ENCODE data around the gene GABRG3. TPM values are rescaled to one million over a fixed set of nuclear protein-coding genes. Genes with fewer than 3 reads are reported as not detected.

The GABRG3 gene
- total RNA-seq, 1 donor from 2014 or later = not detected

DNA sequence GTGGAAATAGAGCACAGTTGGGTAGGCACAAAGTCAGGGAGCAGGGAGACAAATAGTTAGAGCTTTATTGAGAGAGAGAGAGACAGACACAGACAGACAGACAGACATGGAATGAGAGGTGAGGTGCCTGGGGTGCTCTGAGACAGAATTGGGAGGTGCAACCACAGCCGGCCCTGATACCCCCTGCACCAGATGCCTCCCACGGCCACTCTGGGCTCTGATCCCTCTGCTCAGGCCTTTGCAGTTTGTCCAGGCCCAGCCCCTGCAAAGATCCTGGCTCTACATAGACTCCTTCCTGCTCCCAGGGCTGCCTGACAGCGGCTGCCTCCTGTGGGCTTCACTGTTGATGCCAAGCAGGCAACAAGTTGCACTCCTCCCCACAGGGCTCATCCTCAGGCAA, 283.8 kb downstream of the GABRG3 start:
- Mint-ChIP-seq H3K4me3 (ENCODE audit: low read depth) (no peak overlapping the region), H3K9me3 (peaks cover 34% of the 10 kb centered on the region), H3K4me1 (ENCODE audit: low read depth) (no peaks in the 10 kb centered on the region), H3K27ac (no peak overlapping the region), H3K27me3 (ENCODE audit: low read depth) (no peaks in the 10 kb centered on the region), H3K36me3 (ENCODE audit: low read depth) (no peaks in the 10 kb centered on the region)
- intact Hi-C loops (cut with micrococcal nuclease) = no loop called here
- no peak for DNase-seq (ENCODE audit: low spot score)

DNA sequence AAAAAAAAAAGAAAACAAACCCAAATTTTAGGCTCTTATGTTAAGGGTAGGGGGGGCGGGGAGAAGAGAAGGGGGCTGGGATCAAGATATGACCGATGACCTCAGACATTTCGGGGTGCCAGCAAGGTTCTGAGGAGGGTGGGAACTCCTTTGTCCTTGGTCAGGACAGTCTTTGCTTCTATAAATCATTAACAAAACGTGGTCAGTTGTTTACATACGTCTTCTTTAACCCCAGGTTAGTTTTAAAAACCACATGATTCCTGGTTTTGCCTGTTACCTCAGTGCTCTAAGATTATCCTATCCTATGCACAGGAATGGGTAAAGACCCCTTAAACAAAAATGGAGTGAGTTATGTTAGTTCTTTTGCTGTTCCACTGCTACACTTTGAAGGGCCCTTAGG, 285.5 kb downstream of the GABRG3 start:
- Mint-ChIP-seq H3K4me3 (ENCODE audit: low read depth) (no peak overlapping the region), H3K27me3 (ENCODE audit: low read depth) (no peaks in the 10 kb centered on the region), H3K4me1 (ENCODE audit: low read depth) (no peaks in the 10 kb centered on the region), H3K27ac (no peak overlapping the region), H3K9me3 (peaks cover 36% of the 10 kb centered on the region), H3K36me3 (ENCODE audit: low read depth) (no peaks in the 10 kb centered on the region)
- intact Hi-C loops (cut with micrococcal nuclease) = no loop called here
- no peak for DNase-seq (ENCODE audit: low spot score)

DNA sequence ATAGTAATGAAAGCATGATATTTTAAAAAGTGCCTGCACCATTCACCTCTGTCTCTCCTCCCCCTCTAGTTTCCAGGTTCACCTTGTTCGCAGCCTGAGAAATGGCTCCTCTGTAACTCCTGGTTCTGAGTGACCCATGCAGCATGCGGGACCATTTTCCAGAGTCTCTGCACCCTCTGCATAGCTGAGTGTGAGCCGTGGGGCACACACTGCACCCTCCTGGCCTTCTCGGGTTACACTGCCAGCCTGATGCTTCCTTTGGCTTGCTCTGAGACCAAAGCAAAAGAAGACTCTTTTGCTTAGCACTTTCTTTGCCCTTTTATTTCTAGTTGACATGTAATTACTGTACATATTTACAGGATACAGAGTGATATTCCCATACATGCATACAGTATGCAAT, 287.3 kb downstream of the GABRG3 start:
- H3K27me3 Mint-ChIP-seq (ENCODE audit: low read depth) = no peaks in the 10 kb centered on the region
- no peaks in the 10 kb centered on the region for H3K36me3 Mint-ChIP-seq (ENCODE audit: low read depth)
- H3K9me3 Mint-ChIP-seq = peaks cover 44% of the 10 kb centered on the region
- intact Hi-C loops (cut with micrococcal nuclease) = no loop called here
- H3K4me1 Mint-ChIP-seq (ENCODE audit: low read depth) = no peaks in the 10 kb centered on the region
- no peak for DNase-seq (ENCODE audit: low spot score)
- H3K27ac Mint-ChIP-seq = no peak overlapping the region
- H3K4me3 Mint-ChIP-seq (ENCODE audit: low read depth) = no peak overlapping the region

DNA sequence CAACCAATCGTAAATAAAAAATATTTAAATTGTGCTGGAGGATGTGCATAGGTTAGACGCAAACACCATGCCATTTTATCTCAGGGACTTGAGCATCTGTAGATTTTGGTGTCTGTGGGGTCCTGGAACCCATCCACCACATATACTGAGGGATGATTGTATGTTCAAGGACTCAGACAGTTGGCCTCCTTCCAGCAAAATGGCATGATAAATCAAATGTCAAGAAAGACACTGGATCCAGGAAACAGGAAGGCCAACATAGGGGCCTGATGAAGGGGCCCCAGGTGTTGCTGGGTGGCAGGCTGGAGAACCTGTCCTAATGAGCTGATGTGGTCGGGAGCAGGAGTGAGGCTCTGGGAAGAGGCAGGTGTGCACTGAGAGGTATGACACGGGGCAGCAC, 289.5 kb downstream of the GABRG3 start:
- Mint-ChIP-seq H3K9me3 (peaks cover 47% of the 10 kb centered on the region), H3K27ac (no peak overlapping the region), H3K4me3 (ENCODE audit: low read depth) (no peak overlapping the region), H3K27me3 (ENCODE audit: low read depth) (no peaks in the 10 kb centered on the region), H3K36me3 (ENCODE audit: low read depth) (no peaks in the 10 kb centered on the region), H3K4me1 (ENCODE audit: low read depth) (no peaks in the 10 kb centered on the region)
- intact Hi-C loops (cut with micrococcal nuclease) = no loop called here
- no peak for DNase-seq (ENCODE audit: low spot score)

DNA sequence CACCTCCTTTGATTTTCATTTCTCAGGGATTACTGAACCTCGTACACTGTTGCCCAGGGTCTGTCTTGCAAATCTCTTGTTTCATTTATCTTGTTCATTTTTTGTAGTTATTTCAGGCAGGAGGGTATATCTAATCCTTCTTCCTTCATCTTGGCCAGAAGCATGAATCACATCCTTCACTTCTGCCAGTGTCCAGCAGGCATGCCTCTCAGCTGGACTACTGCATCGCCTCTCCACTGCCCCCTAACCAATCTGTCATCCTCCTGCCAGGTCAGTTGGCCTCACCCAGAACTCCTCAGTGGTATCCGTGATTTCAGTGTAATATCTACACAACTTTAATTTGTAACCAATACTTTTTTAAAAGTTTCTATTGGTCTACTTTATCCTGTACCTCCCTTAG, 297.9 kb downstream of the GABRG3 start:
- intact Hi-C loops (cut with micrococcal nuclease) = no loop called here
- Mint-ChIP-seq H3K27ac (no peak overlapping the region), H3K4me3 (ENCODE audit: low read depth) (no peak overlapping the region), H3K27me3 (ENCODE audit: low read depth) (no peaks in the 10 kb centered on the region), H3K36me3 (ENCODE audit: low read depth) (no peaks in the 10 kb centered on the region), H3K9me3 (peaks cover 51% of the 10 kb centered on the region), H3K4me1 (ENCODE audit: low read depth) (no peaks in the 10 kb centered on the region)
- DNase-seq (ENCODE audit: low spot score) = no peak

DNA sequence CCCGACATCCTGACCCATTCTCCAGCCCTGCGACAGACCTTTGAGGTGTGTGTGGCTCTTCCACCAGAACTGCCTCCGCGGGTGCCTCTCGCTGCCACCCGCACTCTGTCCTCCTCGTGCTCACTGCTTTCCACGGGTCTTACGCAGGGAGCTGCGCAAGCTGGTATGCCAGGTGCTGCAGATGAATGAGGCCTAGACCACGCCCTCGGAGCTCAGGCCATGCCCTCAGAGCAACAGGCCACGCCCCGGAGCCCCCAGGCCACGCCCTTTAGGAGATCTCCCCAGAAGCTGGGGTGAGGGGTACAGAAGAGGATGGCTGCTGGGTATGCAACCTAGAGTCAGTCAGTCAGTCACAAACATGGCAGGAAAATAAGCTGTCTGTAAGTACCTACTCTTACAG, 300.3 kb downstream of the GABRG3 start:
- Mint-ChIP-seq H3K4me3 (ENCODE audit: low read depth) (no peak overlapping the region), H3K27ac (no peak overlapping the region), H3K4me1 (ENCODE audit: low read depth) (no peaks in the 10 kb centered on the region), H3K27me3 (ENCODE audit: low read depth) (no peaks in the 10 kb centered on the region), H3K9me3 (peaks cover 39% of the 10 kb centered on the region), H3K36me3 (ENCODE audit: low read depth) (no peaks in the 10 kb centered on the region)
- intact Hi-C loops (cut with micrococcal nuclease) = no loop called here
- DNase-seq (ENCODE audit: low spot score) = no peak

DNA sequence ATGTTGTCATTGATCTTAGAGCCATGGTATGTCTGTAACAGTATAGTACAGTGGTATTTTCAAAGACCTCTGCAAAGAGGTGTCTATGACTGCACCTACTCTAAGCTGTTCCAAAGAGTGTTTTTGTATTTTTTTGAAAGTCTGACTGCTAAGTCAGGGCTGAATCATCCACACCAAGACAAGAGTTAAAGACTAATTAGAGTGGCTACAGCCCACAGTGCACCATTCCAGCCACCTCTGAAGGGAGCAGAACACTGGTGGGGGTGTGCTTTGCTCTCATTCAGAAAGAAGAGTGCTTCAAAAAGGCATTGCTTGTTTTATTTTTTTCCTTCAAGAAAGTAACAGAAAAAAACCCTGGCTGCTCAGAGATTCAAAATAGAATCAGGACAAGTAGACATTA, 301.4 kb downstream of the GABRG3 start:
- intact Hi-C loops (cut with micrococcal nuclease) = no loop called here
- H3K4me3 Mint-ChIP-seq (ENCODE audit: low read depth) = no peak overlapping the region
- no peaks in the 10 kb centered on the region for H3K36me3 Mint-ChIP-seq (ENCODE audit: low read depth)
- H3K27me3 Mint-ChIP-seq (ENCODE audit: low read depth) = no peaks in the 10 kb centered on the region
- DNase-seq (ENCODE audit: low spot score) = no peak
- no peaks in the 10 kb centered on the region for H3K4me1 Mint-ChIP-seq (ENCODE audit: low read depth)
- peaks cover 39% of the 10 kb centered on the region for H3K9me3 Mint-ChIP-seq
- H3K27ac Mint-ChIP-seq = no peak overlapping the region

DNA sequence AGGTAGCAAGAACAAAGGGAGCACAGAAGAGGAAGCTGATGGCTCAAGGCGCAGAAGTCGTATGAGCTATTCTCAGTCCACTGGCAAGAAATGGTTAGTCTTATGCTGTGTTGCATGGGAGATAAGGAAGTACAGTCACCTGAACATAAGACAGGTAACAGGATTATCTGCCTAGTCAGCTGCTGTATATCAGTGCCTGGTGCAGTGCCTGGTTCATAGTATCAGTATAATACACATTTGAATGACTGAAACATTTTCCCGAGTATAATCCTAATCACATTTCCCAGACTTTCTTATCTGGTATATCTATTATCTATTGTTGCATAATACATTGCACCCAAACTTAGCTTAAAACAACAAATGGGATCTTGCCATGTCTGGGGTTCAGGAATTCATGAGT, 302.5 kb downstream of the GABRG3 start:
- H3K4me3 Mint-ChIP-seq (ENCODE audit: low read depth) = no peak overlapping the region
- intact Hi-C loops (cut with micrococcal nuclease) = no loop called here
- no peak overlapping the region for H3K27ac Mint-ChIP-seq
- no peak for DNase-seq (ENCODE audit: low spot score)
- no peaks in the 10 kb centered on the region for H3K36me3 Mint-ChIP-seq (ENCODE audit: low read depth)
- peaks cover 34% of the 10 kb centered on the region for H3K9me3 Mint-ChIP-seq
- H3K27me3 Mint-ChIP-seq (ENCODE audit: low read depth) = no peaks in the 10 kb centered on the region
- no peaks in the 10 kb centered on the region for H3K4me1 Mint-ChIP-seq (ENCODE audit: low read depth)

DNA sequence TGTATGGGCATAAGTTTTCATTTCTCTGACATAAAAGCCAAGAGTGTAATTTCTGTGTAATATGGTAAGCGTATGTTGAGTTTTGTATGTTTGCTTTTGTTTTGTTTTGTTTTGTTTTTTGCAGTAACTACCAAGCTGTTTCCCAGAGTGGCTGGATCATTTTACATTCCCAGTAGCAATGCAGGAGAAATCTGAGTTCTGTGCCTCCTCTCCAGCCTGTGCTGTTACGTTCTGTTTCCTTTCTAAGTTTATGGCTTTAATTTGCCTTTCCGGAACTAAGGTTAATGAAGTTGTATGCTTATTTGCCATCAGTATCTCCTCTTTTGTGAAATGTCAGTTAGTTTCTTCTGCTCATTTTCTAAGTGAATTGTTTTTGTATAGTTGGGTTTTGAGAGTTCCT, 307.8 kb downstream of the GABRG3 start:
- DNase-seq (ENCODE audit: low spot score) = no peak
- peaks cover 28% of the 10 kb centered on the region for H3K9me3 Mint-ChIP-seq
- intact Hi-C loops (cut with micrococcal nuclease) = no loop called here
- H3K27me3 Mint-ChIP-seq (ENCODE audit: low read depth) = no peaks in the 10 kb centered on the region
- no peak overlapping the region for H3K27ac Mint-ChIP-seq
- H3K4me3 Mint-ChIP-seq (ENCODE audit: low read depth) = no peak overlapping the region
- no peaks in the 10 kb centered on the region for H3K36me3 Mint-ChIP-seq (ENCODE audit: low read depth)
- no peaks in the 10 kb centered on the region for H3K4me1 Mint-ChIP-seq (ENCODE audit: low read depth)

DNA sequence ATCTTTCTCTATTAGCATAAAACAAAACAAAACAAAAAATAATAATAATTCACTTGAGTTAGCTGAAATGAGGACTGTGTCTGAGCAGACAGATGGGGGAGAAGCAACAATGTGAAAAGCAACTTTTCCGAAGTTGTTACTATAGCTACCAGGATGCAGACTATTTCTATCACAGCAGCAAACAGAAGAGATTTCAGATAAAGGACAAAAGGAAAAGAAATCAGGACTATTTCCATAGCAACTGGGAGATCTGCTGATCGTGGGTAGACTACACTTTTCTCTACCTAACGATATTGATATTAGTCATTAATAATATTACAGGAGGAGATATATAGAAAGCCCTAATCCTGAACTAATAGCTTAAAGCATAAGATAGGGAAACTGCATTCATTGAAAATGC, 321.7 kb downstream of the GABRG3 start:
- H3K27me3 Mint-ChIP-seq (ENCODE audit: low read depth) = no peaks in the 10 kb centered on the region
- no peak overlapping the region for H3K4me3 Mint-ChIP-seq (ENCODE audit: low read depth)
- no peaks in the 10 kb centered on the region for H3K4me1 Mint-ChIP-seq (ENCODE audit: low read depth)
- H3K36me3 Mint-ChIP-seq (ENCODE audit: low read depth) = no peaks in the 10 kb centered on the region
- no peak for DNase-seq (ENCODE audit: low spot score)
- H3K9me3 Mint-ChIP-seq = peaks cover 28% of the 10 kb centered on the region
- H3K27ac Mint-ChIP-seq = no peak overlapping the region
- intact Hi-C loops (cut with micrococcal nuclease) = no loop called here

DNA sequence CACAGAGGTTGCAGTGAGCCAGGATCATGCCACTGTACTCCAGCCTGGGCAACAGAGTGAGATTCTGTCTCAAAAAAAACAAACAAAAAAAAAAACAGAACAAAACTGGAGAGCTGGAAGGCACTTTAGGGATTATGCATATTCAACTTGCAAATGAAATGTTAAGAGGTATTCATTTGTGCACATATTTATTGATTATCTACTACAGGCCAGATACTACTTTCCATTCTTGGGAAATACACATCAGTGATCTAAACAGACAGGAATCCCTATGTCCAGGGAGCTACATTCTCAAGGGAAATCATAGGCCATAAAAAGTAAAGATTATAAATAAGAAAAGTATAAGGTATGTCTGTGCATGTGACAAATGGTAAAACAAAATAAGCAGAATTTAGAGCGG, 322.6 kb downstream of the GABRG3 start:
- no peak overlapping the region for H3K27ac Mint-ChIP-seq
- H3K27me3 Mint-ChIP-seq (ENCODE audit: low read depth) = no peaks in the 10 kb centered on the region
- no peaks in the 10 kb centered on the region for H3K36me3 Mint-ChIP-seq (ENCODE audit: low read depth)
- H3K9me3 Mint-ChIP-seq = peaks cover 36% of the 10 kb centered on the region
- H3K4me1 Mint-ChIP-seq (ENCODE audit: low read depth) = no peaks in the 10 kb centered on the region
- H3K4me3 Mint-ChIP-seq (ENCODE audit: low read depth) = no peak overlapping the region
- intact Hi-C loops (cut with micrococcal nuclease) = no loop called here
- DNase-seq (ENCODE audit: low spot score) = no peak

DNA sequence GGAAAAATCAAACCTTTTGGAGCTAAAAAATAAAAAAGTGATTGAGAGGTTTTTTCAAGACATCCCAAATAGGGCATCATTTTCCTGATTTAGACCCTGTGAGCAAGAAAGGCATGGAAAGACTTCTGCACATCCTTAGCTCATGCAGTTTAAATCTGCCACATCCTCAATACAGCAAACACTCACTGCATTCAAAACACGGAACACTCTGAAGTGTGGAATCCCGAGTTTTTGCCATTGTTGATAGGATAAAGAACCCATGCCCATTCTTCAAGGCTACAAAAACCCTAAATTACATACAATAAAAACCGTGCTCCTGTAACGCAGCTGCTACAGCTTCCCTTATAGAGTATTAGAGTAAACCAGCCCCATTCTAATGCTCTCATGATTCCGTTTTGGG, 346.8 kb downstream of the GABRG3 start:
- Mint-ChIP-seq H3K4me1 (ENCODE audit: low read depth) (no peaks in the 10 kb centered on the region), H3K4me3 (ENCODE audit: low read depth) (no peak overlapping the region), H3K36me3 (ENCODE audit: low read depth) (no peaks in the 10 kb centered on the region), H3K9me3 (peaks cover 51% of the 10 kb centered on the region), H3K27ac (no peak overlapping the region), H3K27me3 (ENCODE audit: low read depth) (no peaks in the 10 kb centered on the region)
- DNase-seq (ENCODE audit: low spot score) = no peak
- intact Hi-C loops (cut with micrococcal nuclease) = no loop called here

DNA sequence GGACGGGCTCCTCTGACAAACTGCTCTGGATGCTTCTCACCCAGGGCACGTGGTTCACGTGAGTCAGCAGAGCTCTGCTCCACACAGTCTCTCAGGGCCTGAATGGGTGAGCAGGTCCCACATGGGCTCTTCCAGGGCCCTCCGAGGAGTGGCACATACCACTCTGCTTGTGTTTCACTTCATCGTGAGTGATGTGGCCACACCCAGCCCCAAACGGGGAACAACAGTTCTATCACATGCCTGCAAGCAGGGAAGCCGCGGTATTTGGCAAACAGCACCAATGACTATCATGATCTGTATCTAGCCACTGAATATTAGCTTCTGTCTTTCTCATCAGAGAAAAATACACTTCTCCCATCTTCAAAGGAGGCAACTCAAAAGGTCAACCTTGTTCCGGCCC, 352.8 kb downstream of the GABRG3 start:
- DNase-seq (ENCODE audit: low spot score) = no peak
- H3K9me3 Mint-ChIP-seq = peaks cover 65% of the 10 kb centered on the region
- intact Hi-C loops (cut with micrococcal nuclease) = no loop called here
- no peak overlapping the region for H3K27ac Mint-ChIP-seq
- no peaks in the 10 kb centered on the region for H3K27me3 Mint-ChIP-seq (ENCODE audit: low read depth)
- H3K36me3 Mint-ChIP-seq (ENCODE audit: low read depth) = no peaks in the 10 kb centered on the region
- no peak overlapping the region for H3K4me3 Mint-ChIP-seq (ENCODE audit: low read depth)
- H3K4me1 Mint-ChIP-seq (ENCODE audit: low read depth) = no peaks in the 10 kb centered on the region

DNA sequence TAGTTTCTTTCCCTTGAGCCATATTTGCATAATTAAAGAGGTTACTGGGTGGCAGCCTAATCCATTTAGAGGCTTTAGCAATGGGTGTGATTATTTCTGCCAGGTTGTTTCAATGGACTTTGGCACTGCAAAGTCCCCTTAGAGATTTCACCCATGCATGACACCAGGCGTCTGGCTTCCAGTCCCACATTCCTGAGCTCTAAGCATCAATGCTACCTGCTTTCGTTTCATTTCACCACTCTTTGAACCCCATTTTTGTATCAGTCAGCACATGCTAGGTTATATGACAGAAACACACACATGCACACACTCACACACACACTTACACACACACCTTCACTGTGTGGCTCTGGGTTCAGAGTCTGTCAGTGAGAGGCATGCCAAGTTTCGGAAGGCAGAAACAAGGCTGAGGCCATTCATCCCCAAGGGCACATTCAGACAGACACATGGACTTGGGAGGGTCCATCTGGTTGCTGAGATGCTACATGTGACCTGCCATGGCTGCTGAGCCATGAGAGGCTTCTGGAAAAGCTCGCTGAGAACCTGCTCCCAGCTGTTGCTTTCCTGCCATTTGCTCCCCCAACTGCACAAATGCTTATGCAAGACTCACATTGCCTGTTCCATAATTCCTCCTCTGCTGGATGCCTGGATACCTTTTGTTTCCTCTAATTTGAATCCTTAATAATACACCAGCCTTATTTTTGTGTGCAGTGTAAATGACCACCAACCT, 354.1 kb downstream of the GABRG3 start:
- intact Hi-C loops (cut with micrococcal nuclease) = no loop called here
- no peak overlapping the region for H3K27ac Mint-ChIP-seq

More for the DNA sequence above, 354.1 kb downstream of the GABRG3 start:
- Mint-ChIP-seq H3K36me3 (ENCODE audit: low read depth) (no peaks in the 10 kb centered on the region), H3K27me3 (ENCODE audit: low read depth) (no peaks in the 10 kb centered on the region), H3K9me3 (peaks cover 55% of the 10 kb centered on the region), H3K4me3 (ENCODE audit: low read depth) (no peak overlapping the region), H3K4me1 (ENCODE audit: low read depth) (no peaks in the 10 kb centered on the region)
- no peak for DNase-seq (ENCODE audit: low spot score)

Measured in activated T-helper 2 cell treated with anti-CD3 and anti-CD28 coated beads, Interferon-gamma antibody, Interleukin-2, Interleukin-4, amounts not matched to agents 10 μg/mL and 5 μg/mL and 100 μg/mL, durations not matched to agents 14 hours and 24 hours and 36 hours (primary cell).